Activated CD4-positive, alpha-beta T cell treated with anti-CD3 and anti-CD28 coated beads, Interleukin-10, Interleukin-2, amounts not matched to agents 100 ng/mL and 50 ng/mL, durations not matched to agents 16 hours and 8 hours (primary cell): ENCODE results near the gene SYNE2.

Source experiments
- DNase-seq: peaks from one replicate; pipeline ENCODE4 v3.0.0-alpha.2; 2020

The SYNE2 gene

DNA sequence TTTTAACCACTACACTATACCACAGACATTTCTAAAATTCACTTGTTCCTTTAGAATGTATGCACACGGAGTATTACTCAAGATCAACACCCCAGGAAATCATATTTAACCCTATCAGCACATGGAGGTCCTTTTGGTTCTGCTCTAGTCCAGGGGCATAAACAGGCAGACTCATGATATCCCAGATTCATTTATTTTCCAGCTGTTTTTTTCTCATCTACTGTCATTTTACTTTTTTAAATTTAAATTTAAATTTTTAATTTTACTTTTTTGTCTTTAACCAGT is 17.9 kb downstream of the SYNE2 start:
- peak; percentile 35 for DNase-seq

DNA sequence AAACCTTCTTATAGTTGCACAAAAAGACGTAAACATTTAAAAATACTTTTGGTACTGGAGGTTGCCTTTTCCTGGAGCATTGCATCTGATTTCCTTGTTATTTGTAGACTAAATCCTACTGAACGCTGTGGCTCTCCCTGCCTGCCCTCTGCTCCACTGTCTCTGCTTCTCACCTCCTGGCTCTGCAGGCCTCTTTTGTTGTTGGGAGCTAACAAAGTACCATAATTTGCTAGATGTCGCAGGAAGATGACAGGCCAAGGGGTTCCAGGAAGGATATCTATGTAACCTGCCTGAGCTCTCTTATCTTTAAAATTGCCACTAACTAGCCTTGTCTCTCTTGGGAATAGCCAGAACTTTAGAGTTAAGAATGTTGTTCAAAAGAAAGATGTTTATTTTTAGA is 21.4 kb downstream of the SYNE2 start:
- DNase-seq, result no peak

DNA sequence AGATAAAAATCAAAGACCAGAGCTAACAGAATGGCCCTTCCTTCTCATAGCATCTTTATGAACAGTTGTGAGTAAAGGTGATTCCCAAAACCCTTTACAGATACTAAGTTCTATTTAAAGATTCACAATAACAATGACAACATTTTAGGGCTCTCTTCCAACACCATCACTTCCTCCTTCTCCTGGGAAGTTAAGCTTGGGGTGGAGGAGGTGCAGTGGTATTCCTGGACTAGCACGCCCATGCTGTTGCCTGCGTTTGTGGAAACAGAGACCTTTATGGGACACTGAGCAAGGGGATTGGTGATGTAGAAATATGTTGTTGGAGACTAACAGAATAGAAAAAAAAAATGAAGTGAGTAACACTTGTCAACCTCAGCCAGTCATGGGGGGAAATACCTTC is 22.5 kb downstream of the SYNE2 start:
- no peak for DNase-seq

DNA sequence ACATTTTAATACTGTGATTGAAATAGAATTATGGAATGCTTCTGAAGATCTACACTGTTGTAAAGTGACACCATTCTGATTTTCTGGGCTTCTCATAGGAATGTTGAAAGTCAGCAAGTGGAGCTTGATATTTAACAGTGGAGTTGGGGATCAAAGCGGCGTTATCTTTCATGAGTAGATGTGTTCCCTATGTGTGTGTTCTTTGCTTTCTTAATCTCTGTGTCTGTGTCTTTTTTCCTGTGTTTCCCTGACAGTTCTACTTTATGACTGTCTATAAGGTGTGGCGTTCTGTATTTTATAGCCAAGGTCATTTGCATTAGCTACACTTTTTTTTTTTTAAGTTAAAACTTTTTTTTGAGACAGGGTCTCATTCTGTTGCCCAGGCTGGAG is 24.7 kb downstream of the SYNE2 start:
- no peak for DNase-seq

DNA sequence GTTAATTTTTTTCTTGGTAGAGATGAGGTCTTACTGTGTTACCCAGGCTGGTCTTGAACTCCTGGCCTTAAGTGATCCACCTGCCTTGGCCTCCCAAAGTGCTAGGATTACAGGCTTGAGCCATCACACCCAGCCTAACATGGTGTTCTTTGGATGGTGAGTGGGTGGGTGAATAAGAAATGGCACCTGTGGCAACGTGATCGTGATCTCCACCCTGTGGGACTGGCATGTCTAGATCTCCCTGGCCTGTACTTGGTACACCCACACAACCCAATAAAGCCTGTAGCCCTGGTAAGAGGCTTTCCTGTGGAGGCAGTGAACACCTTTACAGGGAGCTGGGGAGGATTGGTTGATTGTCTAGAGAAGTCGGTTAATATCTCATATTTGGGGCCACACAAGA is 25.2 kb downstream of the SYNE2 start:
- DNase-seq, result no peak

DNA sequence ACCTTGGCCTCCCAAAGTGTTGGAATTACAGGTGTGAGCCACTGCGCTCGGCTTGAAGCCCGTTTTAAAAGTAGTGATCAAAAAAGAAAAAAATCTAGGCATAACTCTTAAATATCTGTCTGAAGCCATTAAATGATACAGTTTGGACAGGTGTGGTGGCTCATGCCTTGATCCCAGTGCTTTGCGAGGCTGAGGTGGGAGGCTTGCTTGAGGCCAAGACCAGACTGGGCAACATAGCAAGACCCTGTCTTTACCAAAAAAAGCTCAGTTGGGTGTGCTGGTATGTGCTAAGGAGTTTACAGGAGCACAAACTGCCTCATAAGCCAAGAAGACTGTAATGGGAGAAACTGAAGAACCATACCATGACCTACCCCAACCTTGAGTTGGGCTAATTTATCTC is 26.0 kb downstream of the SYNE2 start:
- no peak for DNase-seq

DNA sequence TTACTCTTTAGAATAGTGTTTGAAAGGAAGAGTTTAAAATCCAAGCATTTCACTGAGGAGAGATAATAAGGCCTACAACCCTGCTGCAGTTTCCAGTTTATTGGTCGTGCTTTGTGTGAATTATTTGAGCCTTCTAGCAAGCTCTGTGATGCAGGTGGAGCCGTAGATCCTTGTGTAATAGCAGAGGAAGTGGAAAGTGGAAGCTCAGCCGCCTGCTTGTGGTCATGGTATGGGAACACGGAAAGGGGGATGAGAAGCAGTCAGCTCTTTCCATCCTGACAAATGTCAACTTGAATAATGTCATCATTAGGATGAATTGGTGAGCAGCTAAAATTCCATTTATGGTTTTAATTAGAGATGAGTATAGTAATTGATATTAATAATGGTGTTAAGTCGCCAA is 29.1 kb downstream of the SYNE2 start:
- DNase-seq, result no peak

DNA sequence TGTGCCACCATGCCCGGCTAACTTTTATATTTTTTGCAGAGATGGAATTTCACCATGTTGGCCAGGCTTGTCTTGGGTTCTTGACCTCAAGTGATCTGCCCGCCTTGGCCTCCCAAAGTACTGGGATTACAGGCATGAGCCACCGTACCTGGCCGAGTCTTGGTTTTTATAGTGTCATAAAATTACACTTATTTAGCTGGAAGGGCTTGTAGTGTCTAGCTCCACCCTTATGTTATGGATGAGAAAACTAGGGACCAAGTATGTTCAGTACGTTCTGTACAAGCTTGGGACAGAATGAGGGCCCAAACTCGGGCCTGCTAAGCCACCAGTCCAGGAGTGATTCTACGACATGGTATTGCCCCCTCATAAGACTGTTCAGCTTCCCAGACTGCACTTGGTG is 35.1 kb downstream of the SYNE2 start:
- DNase-seq, result no peak

DNA sequence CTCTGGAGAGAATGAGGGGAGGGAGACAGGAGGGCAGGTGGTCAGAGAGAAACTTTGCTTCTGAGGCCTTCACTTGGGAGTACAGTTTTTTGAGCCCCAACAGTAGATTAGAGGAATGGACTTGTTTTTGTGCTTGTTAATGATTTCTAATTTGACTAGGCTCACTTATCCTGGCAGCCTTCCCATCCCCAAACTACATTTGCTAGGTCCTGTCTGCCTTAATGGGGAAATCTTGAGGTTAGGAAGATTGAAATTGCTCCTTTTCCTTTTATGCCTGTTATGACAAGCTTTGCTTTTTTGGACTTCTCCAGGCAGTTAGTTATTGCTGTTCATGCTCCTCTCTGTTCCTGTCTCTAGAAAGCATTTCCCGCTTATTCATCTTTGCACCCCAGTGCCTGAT is 37.7 kb downstream of the SYNE2 start:
- no peak for DNase-seq

DNA sequence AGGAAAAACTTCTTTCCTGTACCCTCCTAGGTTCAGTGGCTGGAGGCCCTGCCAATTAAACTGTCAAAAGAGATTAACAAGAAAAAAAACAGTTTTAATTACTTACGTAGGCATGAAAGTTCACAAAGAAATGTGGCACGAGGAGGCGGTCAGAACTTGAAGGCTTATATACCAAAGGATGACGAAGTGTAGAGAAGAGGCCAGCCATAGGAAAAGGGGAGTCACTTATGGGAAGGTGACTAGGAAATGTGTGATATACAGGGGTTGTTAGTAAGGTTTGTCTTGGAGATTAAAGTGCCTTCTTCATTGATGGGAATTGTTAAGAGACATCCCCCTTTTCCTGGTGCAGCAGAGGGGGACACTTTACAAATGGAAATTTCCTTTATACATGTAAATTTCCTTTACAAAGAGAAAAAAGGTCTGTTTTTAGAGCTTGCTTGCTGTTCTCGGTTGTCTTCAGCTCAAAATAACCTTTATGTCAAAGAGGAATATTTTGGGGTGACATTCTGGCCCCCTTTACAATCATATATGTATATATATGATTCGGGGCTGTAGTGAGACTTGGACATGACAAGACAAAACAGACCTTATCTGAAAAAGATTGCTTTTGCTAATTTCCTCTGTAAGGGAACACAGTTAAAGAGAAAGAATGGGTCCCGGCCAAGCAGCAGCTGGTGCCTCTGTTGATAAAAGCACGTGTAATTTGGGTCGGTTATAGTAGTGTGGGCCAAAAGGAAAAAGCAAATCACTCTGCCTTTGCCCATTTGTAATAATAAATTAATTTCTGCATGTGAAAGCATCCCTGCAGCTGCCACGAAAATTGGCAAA is 38.6 kb downstream of the SYNE2 start:
- no peak for DNase-seq

DNA sequence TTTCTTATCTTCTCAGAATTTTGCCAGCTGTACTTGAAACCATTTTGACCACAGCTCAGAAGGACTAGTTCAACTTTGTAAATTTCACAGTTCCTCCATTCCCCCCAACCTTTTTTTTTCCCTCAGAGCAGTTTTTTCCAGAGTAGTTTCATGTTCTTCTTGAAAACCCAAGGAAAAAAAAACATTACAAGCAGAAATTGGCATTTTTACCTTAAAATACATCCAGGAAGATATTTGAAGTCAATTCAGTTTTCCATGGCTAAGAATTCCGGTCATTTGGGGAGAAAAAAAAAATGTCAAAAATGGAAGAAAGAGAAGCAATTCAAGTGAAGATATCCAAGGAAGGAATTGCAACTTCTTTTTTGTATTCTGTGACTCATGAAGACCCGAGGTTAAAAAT is 39.5 kb downstream of the SYNE2 start:
- DNase-seq, result no peak

DNA sequence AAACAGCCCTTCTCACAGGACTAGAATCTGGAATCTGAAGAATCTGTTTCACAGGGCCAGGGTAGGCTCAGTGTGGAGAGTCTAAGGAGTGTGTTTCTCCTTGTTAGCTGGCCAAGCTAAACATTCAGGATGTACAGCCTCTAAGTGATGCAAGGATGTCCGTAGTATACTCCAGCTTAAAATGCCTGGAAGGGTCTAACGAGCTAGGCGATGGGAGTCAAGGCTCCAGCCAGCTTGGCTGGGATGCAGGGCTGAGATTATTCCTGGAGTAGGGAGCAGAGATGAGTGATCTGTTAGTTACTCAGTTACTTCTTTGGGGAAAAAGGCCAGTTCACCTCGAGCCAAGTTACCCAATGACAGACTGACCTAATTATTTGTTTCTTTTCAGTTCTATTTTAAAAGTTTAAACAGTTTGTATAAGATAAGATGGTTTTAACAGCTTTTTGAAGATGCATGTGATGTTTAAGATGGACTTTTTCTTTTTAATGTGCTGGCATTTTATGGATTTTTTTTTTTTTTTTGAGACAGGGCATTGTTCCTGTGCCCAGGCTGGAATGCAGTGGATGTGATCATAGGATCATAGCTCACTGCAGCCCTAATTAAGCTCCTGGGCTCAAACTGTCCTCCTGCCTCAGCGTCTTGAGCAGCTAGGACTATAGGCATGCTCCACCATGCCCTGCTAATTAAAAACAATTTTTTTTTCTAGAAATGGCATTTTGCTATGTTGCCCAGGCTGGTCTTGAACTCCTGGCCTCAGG is 41.1 kb downstream of the SYNE2 start:
- DNase-seq, result no peak

DNA sequence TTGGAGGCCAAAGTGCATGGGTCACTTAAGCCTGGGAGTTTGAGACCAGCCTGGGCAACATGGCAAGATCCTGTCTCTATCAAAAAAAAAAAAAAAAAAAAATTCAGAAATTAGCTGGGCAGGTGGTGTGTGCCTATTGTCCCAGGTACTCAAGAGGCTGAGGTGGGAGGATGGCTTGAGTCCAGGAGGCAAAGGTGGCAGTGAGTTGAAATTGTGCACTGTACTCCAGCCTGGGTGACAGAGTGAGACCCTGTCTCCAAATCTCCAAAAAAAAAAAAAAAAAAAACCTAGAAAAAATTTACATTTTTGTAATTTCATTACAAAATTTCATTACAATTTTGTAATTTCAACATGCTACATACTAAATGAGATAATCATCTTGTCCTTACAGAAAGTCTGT is 42.7 kb downstream of the SYNE2 start:
- DNase-seq, result no peak

DNA sequence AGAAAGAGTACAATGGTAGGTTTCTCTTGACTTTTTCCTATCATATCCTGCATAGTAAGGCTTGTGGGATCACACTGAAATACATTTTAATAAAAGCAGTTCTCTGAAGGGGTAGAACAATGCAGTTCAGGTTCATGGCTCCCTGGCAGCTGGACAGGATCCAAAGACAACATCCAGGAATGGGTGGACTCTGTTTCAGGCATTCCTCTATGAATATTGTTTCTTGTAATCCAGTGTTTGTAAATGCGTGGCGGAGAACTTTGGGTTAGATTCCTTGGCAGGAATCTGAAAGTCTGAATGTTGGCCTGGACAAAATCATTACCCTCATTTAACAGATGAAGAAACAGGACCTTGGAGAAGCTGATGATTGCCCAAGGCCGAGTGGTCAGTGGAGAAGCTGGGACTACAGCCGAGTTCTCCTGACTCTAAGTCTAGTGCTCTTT is 43.5 kb downstream of the SYNE2 start:
- DNase-seq, result no peak

DNA sequence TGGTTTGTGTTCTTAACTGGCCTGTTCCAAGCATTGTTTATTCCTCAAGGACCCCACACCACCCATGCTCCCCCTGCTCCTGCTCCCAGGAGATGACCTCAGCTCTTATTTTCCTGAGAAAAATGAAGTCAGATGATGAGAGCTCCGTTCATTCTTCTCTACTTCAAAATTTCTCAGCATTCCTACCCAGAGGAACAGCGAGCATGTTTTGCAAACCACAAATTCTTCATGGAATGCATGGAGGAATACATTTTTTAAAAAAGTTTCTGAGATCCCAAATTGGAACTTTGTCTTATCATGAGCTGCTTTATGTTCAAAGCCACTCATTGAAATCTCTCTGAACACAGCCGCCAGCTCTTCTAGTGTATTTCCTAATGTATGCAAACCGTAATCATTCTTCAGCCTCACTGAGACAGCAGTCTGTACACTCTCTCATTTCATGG is 44.9 kb downstream of the SYNE2 start:
- no peak for DNase-seq

DNA sequence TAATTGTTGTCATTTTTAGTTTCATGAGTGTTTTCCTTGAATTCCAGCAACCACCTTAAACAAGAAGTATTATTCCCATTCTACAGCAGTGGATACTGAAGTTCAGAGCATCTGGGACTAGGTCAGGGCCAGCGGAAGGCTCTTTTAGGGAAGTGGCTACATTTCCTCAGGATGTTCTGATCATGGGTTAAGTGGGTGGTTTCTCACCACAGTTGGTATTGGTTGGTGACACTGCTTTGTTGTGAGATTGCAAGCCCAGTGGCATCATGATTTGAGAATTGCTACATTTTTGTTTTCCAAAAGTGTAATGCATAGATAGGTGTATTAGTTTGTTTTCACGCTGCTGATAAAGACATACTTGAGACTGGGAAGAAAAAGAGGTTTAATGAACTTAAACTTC is 47.1 kb downstream of the SYNE2 start:
- peak; percentile 13 for DNase-seq

DNA sequence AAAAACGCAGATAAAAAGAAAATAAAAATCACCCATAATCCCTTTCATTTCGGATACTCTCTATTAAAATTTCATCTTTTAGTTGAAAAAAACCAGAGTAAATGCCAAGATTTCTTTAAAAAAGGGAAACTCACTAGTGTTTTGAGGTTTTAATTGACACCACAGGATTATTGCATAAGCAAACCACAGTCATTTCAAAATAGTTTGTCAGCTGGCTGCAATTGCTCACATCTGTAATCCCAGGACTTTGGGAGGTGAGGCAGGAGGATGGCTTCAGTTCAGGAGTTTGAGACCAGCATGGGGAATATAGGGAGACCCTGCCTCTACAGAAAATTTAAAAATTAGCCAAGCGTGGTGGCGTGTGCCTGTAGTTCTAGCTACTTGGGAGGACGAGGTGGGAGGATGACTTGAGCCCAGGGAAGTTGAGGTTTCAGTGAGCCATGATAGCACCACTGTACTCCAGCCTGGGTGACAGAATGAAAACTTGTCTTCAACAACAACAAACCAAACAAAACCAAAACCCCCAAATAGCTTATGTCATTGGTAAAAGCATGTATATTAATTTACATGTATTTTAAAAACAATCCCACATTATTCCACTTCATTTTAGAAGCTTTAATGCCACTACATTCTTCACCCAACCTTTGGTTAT is 48.8 kb downstream of the SYNE2 start:
- peak; percentile 26 for DNase-seq

DNA sequence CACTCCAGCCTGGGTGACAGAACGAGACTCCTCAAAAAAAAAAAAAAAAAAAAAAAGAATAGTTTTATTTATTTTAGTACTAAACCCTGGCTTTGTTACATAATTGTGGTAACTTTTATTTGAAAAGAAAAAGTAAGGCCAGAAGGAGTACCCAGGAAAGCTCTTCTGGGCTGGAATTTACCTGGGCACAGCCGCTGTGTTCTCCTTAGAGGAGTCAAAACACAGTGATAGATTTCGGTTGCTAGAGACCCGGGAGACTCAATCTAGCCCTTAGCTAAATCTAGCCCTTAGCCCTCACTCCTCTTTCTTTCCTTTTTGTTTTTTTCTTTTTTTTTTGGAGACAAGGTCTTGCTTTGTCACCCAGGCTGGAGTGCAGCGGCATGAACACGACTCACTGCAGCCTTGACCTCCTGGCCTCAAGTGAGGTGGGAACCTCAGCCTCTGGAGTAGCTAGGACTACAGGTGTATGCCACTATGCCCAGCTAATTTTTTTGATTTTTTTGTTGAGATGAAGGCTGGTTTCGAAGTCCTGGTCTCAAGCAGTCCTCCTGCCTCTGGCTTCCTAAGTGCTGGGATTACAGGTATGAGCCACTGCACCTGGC is 49.7 kb downstream of the SYNE2 start:
- no peak for DNase-seq

DNA sequence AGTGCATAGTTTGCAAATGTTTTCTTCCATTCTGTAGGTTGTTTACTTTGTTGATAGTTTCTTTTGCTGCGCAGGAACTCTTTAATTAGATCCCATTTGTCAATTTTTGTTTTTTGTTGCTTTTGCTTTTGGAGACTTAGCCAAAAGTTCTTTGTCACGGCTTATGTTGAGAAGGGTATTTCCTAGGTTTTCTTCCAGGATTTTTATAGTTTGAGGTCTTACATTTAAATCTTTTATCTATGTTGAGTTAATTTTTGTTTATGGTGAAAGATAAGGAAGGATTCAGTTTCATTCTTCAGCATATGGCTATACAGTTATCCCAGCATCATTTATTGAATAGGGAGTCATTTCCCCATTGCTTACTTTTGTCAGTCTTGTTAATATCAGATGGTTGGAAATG is 51.9 kb downstream of the SYNE2 start:
- no peak for DNase-seq

DNA sequence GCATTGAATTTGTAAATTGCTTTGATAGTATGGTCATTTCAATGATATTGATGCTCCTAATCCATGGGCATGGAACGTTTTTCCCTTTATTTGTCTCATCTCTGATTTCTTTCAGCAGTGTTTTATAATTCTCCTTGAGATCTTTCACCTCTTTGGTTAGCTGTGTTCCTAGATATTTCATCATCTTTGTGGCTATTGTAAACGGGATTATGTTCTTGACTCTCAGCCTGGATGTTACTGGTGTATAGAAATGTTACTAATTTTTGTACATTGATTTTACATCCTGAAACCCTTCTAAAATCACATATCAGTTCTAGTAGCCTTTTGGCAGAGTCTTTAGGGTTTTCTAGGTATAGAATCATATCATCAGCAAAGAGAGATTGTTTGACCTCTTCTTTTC is 52.6 kb downstream of the SYNE2 start:
- DNase-seq, result no peak

DNA sequence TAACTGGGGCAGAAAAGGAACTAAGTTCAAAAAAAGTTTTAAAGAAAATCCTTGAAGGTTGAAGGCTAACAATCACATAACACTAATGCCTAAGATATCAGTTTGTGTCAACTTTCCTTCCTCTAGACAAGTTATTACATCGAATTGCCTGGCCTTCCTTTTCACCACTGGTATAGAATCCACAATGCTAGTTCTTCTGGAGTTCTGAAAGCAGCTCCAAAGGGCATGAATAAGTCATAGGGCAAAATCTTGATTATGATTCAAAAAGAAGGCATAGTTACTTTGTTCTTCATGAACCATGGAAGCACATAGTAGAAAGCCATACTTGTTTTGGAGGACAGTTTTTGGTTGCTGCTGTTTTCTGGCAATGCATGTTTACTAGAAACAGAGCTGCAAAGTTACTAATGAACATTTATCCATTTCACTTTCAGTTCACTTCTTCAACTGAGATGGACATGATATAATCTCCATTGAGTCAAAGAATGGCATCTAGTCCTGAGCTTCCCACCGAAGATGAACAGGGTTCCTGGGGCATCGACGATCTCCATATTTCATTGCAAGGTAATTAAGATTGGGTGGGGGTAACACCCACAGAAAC is 56.0 kb downstream of the SYNE2 start:
- no peak for DNase-seq

DNA sequence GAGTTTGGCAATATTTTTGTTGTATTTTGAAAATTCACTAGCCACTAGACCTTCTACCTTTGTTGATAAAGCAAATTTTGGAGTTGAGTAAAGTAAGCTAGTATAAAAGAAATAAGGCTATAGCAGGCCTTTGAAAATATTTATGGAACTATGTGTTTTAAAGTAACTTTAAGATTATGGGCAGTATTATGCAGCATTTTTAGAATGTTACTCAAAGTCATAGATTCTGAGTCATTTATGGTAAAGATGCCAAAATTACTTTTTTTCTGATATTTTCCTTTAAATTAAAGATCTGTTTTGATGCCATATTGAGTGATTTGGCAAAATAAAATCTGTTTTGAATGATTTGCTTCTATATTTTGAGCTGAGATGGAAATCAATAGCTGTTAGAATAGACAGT is 57.2 kb downstream of the SYNE2 start:
- no peak for DNase-seq
